HG03064 (cell line): ENCODE measurements around the gene NFYA.

ENCODE experiments used
- ATAC-seq: cut with Tn5 transposase; IDR thresholded peaks from one replicate; pipeline ENCODE4 v1.9.1; 2021; ENCODE audit warnings: low read depth; ENCODE audit not compliant: unreplicated experiment

NFYA gene

GRCh38 chr6:41045664-41046063 lies 27.1 kb upstream of the NFYA start:
- no peak for ATAC-seq

- ATAC-seq: no peak
Measured at GRCh38 chr6:41046084-41046483, 26.7 kb upstream of the NFYA start.

GRCh38 chr6:41047306-41047705 lies 25.5 kb upstream of the NFYA start:
- no peak for ATAC-seq

GRCh38 chr6:41047745-41048732 lies 24.7 kb upstream of the NFYA start:
- ATAC-seq: no peak

GRCh38 chr6:41049521-41049920 lies 23.3 kb upstream of the NFYA start:
- no peak for ATAC-seq

GRCh38 chr6:41049955-41050354 lies 22.8 kb upstream of the NFYA start:
- ATAC-seq: no peak

GRCh38 chr6:41050536-41050935 lies 22.2 kb upstream of the NFYA start:
- no peak for ATAC-seq

- no peak for ATAC-seq
Measured at GRCh38 chr6:41051873-41052272, 20.9 kb upstream of the NFYA start.

GRCh38 chr6:41053041-41053440 lies 19.7 kb upstream of the NFYA start, which contains the start of gene APOBEC2:
Gene APOBEC2, plus strand, starts transcription at chr6:41053202. Its CDS starts 146 bp downstream, at chr6:41053348.
- no peak for ATAC-seq

- ATAC-seq: no peak
Measured at GRCh38 chr6:41054511-41054910, 18.3 kb upstream of the NFYA start.

GRCh38 chr6:41055149-41055548 lies 17.6 kb upstream of the NFYA start:
- ATAC-seq: no peak

GRCh38 chr6:41056768-41057490 lies 15.8 kb upstream of the NFYA start:
- ATAC-seq: no peak

- no peak for ATAC-seq
Measured at GRCh38 chr6:41058783-41059181, 14.0 kb upstream of the NFYA start.

- ATAC-seq: no peak
Measured at GRCh38 chr6:41059556-41059955, 13.2 kb upstream of the NFYA start.

- ATAC-seq: no peak
Measured at GRCh38 chr6:41061196-41061726, 11.5 kb upstream of the NFYA start.

GRCh38 chr6:41062056-41062455 lies 10.7 kb upstream of the NFYA start:
- ATAC-seq: no peak

GRCh38 chr6:41063884-41064285 lies 8.9 kb upstream of the NFYA start:
- ATAC-seq: no peak

GRCh38 chr6:41064841-41065240 lies 7.9 kb upstream of the NFYA start:
- ATAC-seq: no peak

GRCh38 chr6:41065550-41066026 lies 7.2 kb upstream of the NFYA start:
- no peak for ATAC-seq

- ATAC-seq: no peak
Measured at GRCh38 chr6:41066867-41067304, 5.9 kb upstream of the NFYA start.

- ATAC-seq: no peak
Measured at GRCh38 chr6:41071501-41071922, 1.3 kb upstream of the NFYA start.
